Measurements from ENCODE around the gene SMG6.

GRCh38 chr17:2124391-2124790, 179.2 kb downstream of the SMG6 start:
- TF ChIP-seq CTCF (conservative IDR thresholded peaks at IDR 0.05 in 1 of 2, IDR thresholded peaks at IDR 0.05 in 1 of 2; ENCODE audit: extremely low read depth in 1 of 2, insufficient read depth in 1 of 2, low read depth in 1 of 2, low read length in 2 of 2) (no peak), EZH2 (IDR thresholded peaks at IDR 0.05; ENCODE audit: borderline replicate concordance, low read length) (no peak)

Measured in mammary epithelial cell (primary cell).